Activated naive CD8-positive, alpha-beta T cell (primary cell): ENCODE results near the gene C5orf24.
"Not testable (repeated sequence)": the region's sequence is repeated elsewhere in the genome, so short reads cannot be mapped to it uniquely, and the experiment has no call there.

Source experiments
- H3K27ac Mint-ChIP-seq: one replicate; pipeline ENCODE4 v1.8.0; 2021; ENCODE audit warnings: mixed read lengths
- H3K27me3 Mint-ChIP-seq: one replicate; pipeline ENCODE4 v1.8.0; 2021; ENCODE audit warnings: mixed read lengths
- H3K36me3 Mint-ChIP-seq: one replicate; pipeline ENCODE4 v1.8.0; 2021; ENCODE audit warnings: mixed read lengths
- H3K4me1 Mint-ChIP-seq: one replicate; pipeline ENCODE4 v1.8.0; 2021; ENCODE audit warnings: low read depth, mixed read lengths
- H3K4me3 Mint-ChIP-seq: one replicate; pipeline ENCODE4 v1.8.0; 2021; ENCODE audit warnings: mild to moderate bottlenecking, mixed read lengths
- H3K9me3 Mint-ChIP-seq: one replicate; pipeline ENCODE4 v1.8.0; 2021; ENCODE audit warnings: low read depth, mixed read lengths

Gene C5orf24

DNA sequence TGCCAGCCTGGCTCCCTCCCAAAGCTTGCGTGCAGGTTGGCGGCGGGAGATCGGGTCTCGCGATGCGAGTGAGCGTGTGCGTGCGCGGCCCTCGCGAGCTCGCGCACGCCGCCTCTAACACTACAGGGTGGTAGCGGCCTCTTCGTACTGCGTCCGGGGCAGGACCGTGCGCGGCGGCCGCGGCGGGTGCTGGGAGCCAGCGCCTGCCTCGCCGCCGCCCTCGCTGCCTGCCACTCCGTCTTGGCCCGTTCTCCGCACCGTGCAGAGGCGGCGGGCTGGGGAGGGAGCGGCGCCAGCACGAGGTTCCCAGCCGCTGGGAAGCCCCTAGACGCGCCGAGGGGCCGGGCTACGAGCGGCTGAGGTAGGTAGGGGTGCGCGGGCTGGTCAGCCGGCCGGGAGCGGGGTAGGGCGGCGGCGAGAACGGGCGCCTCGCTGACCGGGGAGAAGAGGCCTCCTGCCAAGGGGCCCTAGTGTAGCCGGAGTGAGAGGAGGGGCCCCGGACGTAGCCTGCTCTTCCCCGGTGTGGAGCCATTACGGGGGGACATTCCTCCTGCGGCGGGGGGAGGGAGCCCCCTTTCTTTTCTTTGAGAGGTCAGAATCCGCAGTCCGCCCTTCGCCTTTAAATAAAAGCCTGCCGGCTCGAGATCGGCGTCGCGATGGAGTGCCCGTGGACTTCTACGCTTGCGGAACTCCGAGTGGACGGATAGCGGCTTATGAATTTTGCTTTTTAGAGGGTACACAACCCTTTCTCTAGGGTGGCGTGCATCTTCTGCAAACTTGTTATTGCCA, at the start of gene C5orf24:
C5orf24 (plus strand) TSS at position 117 of the 789 bp plus-strand sequence. CDS start 8,933 bp downstream, outside the sequence.
- H3K4me1 Mint-ChIP-seq: peaks cover 30% of the 10 kb centered on the region
- no peaks in the 10 kb centered on the region for H3K27me3 Mint-ChIP-seq
- peaks cover 3% of the 10 kb centered on the region for H3K36me3 Mint-ChIP-seq
- peak within 1 kb of the TSS; percentile 98 for H3K4me3 Mint-ChIP-seq
- peak within 1 kb of the TSS; percentile 97 for H3K27ac Mint-ChIP-seq
- H3K9me3 Mint-ChIP-seq: no peaks in the 10 kb centered on the region

DNA sequence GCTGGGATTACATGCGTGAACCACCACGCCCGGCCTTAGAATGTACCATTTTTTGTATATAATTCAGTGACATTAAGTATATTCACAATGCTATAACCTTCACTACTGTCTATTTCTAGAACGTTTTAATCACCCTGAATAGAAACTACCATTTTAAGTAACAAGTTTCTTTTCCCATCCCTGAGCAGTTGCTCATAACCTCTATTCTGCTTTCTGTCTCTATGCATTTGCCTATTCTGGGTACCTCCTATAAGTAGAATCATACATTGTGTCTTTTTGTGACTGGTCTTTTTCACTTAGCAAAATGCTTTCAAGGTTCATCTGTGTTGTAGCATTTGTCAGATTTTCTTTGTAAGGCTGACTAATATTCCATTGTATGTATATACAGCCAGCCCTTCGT, 47.3 kb upstream of the C5orf24 start:
- Mint-ChIP-seq H3K27ac (no peak overlapping the region), H3K36me3 (peaks cover 12% of the 10 kb centered on the region), H3K4me1 (peaks cover 2% of the 10 kb centered on the region), H3K4me3 (no peak overlapping the region), H3K27me3 (no peaks in the 10 kb centered on the region), H3K9me3 (no peaks in the 10 kb centered on the region)

DNA sequence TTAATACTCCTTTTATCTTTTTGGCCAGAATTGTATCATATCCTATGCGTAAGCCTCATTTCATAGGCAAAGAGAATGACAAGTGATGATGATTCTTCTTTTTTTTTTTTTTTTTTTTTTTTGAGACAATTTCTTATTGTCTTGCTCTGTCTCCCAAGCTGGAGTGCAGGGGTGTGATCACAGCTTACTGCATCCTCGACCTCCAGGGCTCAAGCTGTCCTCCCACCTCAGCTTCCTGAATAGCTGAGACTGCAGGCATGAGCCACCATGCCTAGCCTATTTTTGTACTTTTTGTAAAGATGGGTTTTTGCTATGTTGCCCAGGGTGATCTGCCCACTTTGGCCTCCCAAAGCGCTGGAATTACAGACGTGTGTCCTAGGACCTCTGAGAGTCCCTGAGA, 41.9 kb upstream of the C5orf24 start:
- peaks cover 2% of the 10 kb centered on the region for H3K36me3 Mint-ChIP-seq
- H3K4me1 Mint-ChIP-seq: no peaks in the 10 kb centered on the region
- no peak overlapping the region for H3K4me3 Mint-ChIP-seq
- H3K27ac Mint-ChIP-seq: no peak overlapping the region
- no peaks in the 10 kb centered on the region for H3K9me3 Mint-ChIP-seq
- H3K27me3 Mint-ChIP-seq: no peaks in the 10 kb centered on the region

DNA sequence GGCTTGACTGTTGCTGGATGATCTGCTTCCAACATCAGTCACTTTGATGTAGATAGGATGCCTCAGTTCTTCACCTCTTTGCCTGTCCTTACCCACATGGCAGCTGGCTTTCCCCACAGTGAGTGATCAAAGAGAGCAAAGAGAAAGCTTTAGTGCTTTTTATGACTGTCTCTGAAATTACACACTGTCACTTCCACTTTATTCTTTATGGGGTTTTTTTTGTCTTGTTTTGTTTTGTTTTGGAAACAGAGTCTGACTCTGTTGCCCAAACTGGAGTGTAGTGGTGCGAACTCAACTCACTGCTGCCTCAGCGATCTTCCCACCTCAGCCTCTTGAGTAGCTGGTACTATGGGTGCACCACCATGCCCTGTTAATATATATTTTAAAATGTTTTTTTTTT, 32.4 kb upstream of the C5orf24 start:
- Mint-ChIP-seq H3K9me3 (no peaks in the 10 kb centered on the region), H3K4me1 (peaks cover 8% of the 10 kb centered on the region), H3K27me3 (no peaks in the 10 kb centered on the region), H3K4me3 (no peak overlapping the region), H3K27ac (peak overlapping the region; percentile 77), H3K36me3 (peaks cover 4% of the 10 kb centered on the region)

DNA sequence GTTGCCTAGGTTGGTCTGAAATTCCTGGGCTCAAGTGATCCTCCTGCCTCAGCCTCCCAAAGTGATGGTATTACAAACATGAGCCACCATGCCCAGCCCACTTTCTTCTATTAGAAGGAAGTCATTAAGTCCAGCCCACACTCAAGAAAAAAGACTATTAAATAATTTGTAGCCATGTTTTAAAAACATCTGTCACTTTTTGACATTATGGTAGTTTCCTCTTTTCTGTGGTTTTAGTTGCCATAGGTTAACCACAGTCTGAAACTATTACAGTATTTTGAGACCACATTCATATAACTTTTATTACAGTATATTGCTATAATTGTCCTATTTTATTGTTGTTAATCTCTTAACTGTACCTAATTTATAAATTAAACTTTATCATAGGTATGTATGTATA, 31.9 kb upstream of the C5orf24 start:
- Mint-ChIP-seq H3K27ac (no peak overlapping the region), H3K4me1 (peaks cover 8% of the 10 kb centered on the region), H3K9me3 (no peaks in the 10 kb centered on the region), H3K36me3 (peaks cover 4% of the 10 kb centered on the region), H3K4me3 (no peak overlapping the region), H3K27me3 (no peaks in the 10 kb centered on the region)

DNA sequence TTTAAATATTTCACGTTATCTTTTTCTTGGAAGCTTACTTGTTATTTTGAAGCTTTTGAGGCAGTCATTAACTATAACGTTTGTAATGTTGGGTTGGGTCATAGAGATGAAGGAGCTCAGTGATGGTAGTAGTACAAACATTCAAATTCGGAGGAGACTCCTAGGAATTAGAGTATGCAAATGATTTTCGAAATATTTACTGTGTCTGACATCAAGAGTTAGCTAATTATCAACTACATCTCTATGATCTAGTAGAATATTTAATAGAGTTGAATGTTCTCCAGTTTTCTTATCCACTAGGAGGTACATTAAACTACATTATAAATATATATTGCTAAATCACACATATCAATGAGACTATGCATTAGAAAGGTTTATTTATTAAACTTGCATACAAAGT, 28.8 kb upstream of the C5orf24 start:
- Mint-ChIP-seq H3K4me3 (no peak overlapping the region), H3K9me3 (no peaks in the 10 kb centered on the region), H3K36me3 (peaks cover 7% of the 10 kb centered on the region), H3K27me3 (no peaks in the 10 kb centered on the region), H3K4me1 (peaks cover 8% of the 10 kb centered on the region), H3K27ac (no peak overlapping the region)

DNA sequence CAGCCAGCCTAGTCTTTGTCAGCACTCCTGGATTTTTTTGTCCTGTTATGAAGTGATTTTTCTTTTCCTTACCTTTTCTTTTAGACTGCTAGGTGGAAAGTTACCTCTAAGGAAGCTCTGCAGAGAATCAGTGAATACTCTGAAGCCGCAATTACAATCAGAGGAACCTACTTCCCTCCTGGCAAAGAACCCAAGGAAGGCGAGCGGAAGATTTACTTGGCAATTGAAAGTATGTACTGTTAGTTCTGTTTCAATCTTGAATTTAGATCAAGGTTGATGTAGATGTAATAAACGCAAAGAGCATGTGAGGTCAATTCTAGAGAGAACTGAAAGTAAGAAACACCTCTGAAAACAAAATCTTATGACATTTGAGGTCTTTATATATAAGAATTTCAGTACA, 27.0 kb upstream of the C5orf24 start:
- Mint-ChIP-seq H3K4me1 (peaks cover 1% of the 10 kb centered on the region), H3K36me3 (peaks cover 10% of the 10 kb centered on the region), H3K27ac (no peak overlapping the region), H3K27me3 (no peaks in the 10 kb centered on the region), H3K9me3 (no peaks in the 10 kb centered on the region), H3K4me3 (no peak overlapping the region)

DNA sequence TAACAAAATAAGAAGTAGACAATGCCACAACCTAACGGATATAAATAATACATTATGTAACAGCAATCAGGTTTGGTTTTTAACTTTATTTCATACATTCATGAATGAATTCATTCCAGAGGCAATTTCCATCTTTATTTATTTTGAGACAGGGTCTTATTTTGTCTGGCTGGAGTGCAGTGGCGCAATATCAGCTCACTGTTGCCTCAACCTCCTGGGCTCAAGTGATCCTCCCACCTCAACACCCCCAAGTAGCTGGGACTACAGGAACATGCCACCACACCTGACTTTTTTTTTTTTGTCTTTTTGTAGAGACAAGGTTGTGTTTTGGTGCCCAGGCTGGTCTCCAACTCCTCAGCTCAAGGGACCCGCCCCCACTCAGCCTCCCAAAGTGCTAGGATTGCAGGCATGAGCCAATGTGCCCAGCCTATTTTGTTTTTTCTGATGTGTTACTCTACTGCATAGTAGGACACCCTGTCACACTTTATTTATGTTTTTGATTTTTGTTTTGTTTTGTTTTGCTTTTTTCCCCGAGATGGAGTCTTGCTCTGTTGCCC, 26.3 kb upstream of the C5orf24 start:
- Mint-ChIP-seq H3K9me3 (no peaks in the 10 kb centered on the region), H3K27me3 (no peaks in the 10 kb centered on the region), H3K36me3 (peaks cover 10% of the 10 kb centered on the region), H3K27ac (no peak overlapping the region), H3K4me1 (no peaks in the 10 kb centered on the region), H3K4me3 (no peak overlapping the region)

DNA sequence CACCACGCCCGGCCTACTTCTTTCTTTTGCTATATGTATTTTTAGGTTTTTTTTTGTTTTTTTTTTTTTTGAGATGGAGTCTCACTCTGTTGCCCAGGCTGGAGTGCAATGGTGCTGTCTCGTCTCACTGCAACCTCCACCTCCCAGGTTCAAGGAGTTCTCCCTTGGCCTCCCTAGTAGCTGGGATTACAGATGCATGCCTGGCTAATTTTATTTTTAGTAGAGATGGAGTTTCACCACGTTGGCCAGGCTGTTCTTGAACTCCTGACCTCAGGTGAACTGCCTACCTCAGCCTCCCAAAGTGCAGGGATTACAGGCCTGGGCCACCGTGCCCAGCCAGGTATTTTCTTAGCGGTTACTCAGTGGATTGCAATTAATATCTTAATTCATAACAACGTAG, 23.9 kb upstream of the C5orf24 start:
- no peaks in the 10 kb centered on the region for H3K27me3 Mint-ChIP-seq
- H3K4me1 Mint-ChIP-seq: no peaks in the 10 kb centered on the region
- peaks cover 8% of the 10 kb centered on the region for H3K36me3 Mint-ChIP-seq
- H3K4me3 Mint-ChIP-seq: no peak overlapping the region
- no peaks in the 10 kb centered on the region for H3K9me3 Mint-ChIP-seq
- H3K27ac Mint-ChIP-seq: no peak overlapping the region

DNA sequence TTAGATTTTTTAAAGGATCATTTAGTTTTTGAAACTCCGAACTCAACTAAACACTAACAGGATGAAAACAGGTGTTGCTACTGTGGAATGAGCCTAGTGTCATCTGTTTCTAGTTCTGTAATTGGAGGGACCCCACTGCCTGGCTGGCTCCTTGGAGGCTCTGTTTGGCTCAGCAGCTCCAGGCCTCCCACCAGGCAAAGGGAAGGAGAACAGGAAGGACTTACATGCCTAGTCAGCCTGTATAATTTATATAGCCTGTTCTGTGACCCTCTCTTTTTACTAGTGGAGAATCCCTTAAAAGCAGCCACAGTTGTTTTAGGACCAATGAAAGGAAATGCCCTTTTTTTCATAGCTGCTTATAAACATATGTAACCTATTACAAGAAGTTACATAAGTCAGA, 21.1 kb upstream of the C5orf24 start:
- Mint-ChIP-seq H3K27me3 (no peaks in the 10 kb centered on the region), H3K9me3 (no peaks in the 10 kb centered on the region), H3K4me3 (no peak overlapping the region), H3K4me1 (no peaks in the 10 kb centered on the region), H3K36me3 (peaks cover 4% of the 10 kb centered on the region), H3K27ac (no peak overlapping the region)

DNA sequence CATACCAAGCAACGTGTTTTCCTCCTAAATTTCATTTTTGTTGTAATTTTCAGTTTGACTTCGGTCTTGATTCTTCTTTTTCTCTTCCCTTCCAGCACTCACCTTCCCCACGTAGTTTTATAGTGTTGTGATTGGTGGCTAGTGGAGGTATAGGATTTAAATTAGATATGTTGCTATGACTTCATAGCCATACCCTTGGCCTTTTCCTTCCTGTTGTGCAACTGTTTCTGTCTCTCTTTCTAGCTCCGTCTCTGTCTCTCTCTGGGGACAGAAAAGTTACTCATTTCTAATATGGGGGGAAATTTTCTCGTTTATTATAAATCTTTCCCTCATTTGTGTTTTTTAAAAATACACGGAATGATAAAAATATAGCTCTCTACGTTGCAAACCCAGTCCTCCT, 20.6 kb upstream of the C5orf24 start:
- no peak overlapping the region for H3K27ac Mint-ChIP-seq
- no peak overlapping the region for H3K4me3 Mint-ChIP-seq
- H3K9me3 Mint-ChIP-seq: no peaks in the 10 kb centered on the region
- H3K4me1 Mint-ChIP-seq: no peaks in the 10 kb centered on the region
- peaks cover 4% of the 10 kb centered on the region for H3K36me3 Mint-ChIP-seq
- no peaks in the 10 kb centered on the region for H3K27me3 Mint-ChIP-seq

DNA sequence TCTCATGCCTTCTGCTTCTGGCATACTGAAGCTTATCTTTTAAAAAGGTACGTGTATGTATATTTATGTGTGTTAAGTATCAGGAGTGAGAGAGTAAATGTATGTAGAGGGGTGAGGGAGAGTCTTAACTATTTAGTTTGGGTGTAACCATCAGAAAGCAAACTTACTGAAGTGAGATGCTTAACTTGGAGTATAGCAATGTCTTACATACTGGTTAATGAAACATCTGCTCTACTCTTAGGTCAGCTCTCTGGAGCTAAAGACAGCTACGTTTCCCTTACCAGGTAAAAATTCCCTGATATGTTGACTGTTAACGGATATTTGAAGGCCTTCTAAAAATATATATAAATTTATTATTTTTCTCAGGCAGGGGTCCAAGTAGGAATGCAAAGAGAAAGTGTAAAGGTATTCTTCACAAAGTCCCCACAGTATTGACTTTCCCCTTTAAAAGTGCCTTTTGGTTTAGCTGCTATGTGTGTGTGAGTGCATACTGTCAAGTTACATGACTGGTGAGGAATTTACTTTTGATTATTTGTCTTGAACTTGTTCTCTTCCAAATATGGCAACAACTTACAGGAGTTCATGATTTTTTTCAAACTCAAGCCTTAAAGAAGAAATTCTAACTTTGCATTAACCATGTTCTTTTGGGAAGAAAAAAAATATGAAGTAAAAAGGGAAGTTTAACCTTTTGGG, 12.3 kb upstream of the C5orf24 start:
- no peak overlapping the region for H3K27ac Mint-ChIP-seq

DNA sequence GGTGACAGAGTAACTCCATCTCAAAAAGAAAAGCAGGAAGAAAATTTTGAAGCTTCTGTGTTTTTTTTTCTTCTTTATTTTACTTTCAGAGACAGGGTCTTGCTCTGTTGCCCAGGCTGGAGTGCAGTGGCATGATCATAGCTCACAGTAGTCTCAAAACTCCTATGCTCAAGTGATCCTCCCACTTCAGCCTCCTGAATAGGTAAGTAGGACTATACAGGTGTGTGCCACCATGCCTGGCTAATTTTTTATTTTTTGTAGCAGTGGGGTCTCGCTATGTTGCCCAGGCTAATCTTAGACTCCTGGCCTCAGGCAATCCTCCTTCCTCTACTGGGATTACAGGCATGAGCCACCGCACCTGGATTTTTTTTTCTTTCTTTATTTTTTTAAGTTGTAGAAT, 10.1 kb upstream of the C5orf24 start:
- Mint-ChIP-seq H3K9me3 (no peaks in the 10 kb centered on the region), H3K4me1 (no peaks in the 10 kb centered on the region)

More for the DNA sequence above, 12.3 kb upstream of the C5orf24 start:
- H3K27me3 Mint-ChIP-seq: no peaks in the 10 kb centered on the region
- no peaks in the 10 kb centered on the region for H3K9me3 Mint-ChIP-seq
- H3K36me3 Mint-ChIP-seq: peaks cover 2% of the 10 kb centered on the region
- H3K4me1 Mint-ChIP-seq: no peaks in the 10 kb centered on the region
- no peak overlapping the region for H3K4me3 Mint-ChIP-seq

DNA sequence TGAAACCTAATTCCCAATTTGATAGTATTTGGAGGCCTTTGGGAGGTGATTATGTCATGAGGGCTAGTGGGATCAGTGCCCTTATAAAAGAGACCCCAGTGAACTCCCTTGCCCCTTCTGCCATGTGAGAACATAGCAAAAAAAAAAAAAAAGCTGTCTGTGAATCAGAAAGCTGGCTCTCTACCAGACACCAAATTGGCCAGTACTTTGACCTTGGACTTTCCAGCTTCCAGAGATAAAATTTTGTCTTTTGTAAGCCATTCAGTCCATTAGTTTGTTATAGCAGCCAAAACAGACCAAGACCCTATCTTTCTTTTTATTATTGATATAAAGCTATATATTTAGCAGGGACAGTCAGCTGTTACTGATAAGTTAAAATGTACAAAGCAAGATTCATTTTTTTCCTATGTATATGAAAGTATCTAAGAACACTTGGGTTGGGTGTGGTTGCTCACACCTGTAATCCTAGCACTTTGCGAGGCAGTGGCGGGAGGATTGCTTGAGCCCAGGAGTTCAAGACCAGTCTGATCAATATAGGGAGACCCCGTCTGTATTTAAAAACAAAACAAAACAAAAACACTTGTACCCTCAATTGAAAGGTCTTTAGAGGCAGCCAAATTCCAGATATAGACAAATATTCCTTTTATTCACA, 8.1 kb upstream of the C5orf24 start:
- no peaks in the 10 kb centered on the region for H3K4me1 Mint-ChIP-seq
- H3K27ac Mint-ChIP-seq: no peak overlapping the region
- H3K27me3 Mint-ChIP-seq: no peaks in the 10 kb centered on the region
- no peaks in the 10 kb centered on the region for H3K9me3 Mint-ChIP-seq
- H3K4me3 Mint-ChIP-seq: no peak overlapping the region
- H3K36me3 Mint-ChIP-seq: peaks cover 8% of the 10 kb centered on the region

More for the DNA sequence above, 10.1 kb upstream of the C5orf24 start:
- Mint-ChIP-seq H3K27ac (no peak overlapping the region), H3K27me3 (no peaks in the 10 kb centered on the region), H3K36me3 (peaks cover 5% of the 10 kb centered on the region), H3K4me3 (no peak overlapping the region)

DNA sequence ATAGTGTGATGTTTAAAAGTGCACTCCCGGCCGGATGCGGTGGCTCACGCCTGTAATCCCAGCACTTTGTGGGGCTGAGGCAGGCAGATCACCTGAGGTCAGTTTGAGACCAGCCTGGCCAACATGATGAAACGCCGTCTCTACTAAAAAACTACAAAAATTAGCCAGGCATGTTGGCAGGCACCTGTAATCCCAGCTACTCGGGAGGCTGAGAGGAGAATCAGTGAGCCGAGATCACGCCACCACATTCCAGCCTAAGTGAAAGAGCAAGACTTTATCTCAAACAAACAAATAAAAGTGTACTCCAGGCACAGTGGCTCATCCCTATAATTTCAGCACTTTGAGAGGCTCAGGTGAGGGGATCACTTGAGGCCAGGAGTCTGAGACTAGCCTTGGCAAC, 7.4 kb upstream of the C5orf24 start:
- not testable (repeated sequence) for H3K4me3 Mint-ChIP-seq, H3K9me3 Mint-ChIP-seq, H3K4me1 Mint-ChIP-seq, H3K27ac Mint-ChIP-seq, H3K27me3 Mint-ChIP-seq, H3K36me3 Mint-ChIP-seq
